Measurements from ENCODE around the gene UCHL1. TPM values are rescaled to one million over a fixed set of nuclear protein-coding genes. Genes with fewer than 3 reads are reported as not detected.

The UCHL1 gene
- total RNA-seq, 1 experiment from 2014 or later, result not detected

GRCh38 chr4:41214136-41214824, 42.4 kb upstream of the UCHL1 start, which contains the start of gene APBB2:
APBB2 (minus strand) TSS chr4:41214542; CDS start chr4:41033254, 181,288 bp downstream.
- peak within 1 kb of the TSS; percentile 61 for H3K4me3 ChIP-seq (ENCODE audit: low read length)
- H3K27ac ChIP-seq (ENCODE audit: low read length), result no peak within 1 kb of the TSS
- no peaks in the 10 kb centered on the region for H3K9me2 ChIP-seq (replicated peaks; ENCODE audit: insufficient read depth, low read length)
- peaks cover 7% of the 10 kb centered on the region for H3K4me1 ChIP-seq (ENCODE audit: low read length)
- no peaks in the 10 kb centered on the region for H3K27me3 ChIP-seq (ENCODE audit: low read length)
- H2AFZ ChIP-seq (ENCODE audit: low read length), result peak within 1 kb of the TSS; percentile 32; the same call in 1 of the 2 replicates
- H3K36me3 ChIP-seq (ENCODE audit: insufficient read depth, low read length), result no peaks in the 10 kb centered on the region
- H4K20me1 ChIP-seq (ENCODE audit: insufficient read depth, low read depth, low read length), result no peaks in the 10 kb centered on the region
- peak within 1 kb of the TSS; percentile 60 for H3K4me2 ChIP-seq (ENCODE audit: low read depth, low read length, poor library complexity, severe bottlenecking)
- peak within 1 kb of the TSS; percentile 56 for H3K9ac ChIP-seq (ENCODE audit: low read length)
- no peaks in the 10 kb centered on the region for H3K79me2 ChIP-seq (ENCODE audit: low read length)
- DNase-seq, result peak; percentile 79
- H3K9me3 ChIP-seq (ENCODE audit: low read length), result no peaks in the 10 kb centered on the region

- H3K9ac ChIP-seq (ENCODE audit: low read length), result peak overlapping the region; percentile 56
- DNase-seq, result no peak
- no peaks in the 10 kb centered on the region for H3K36me3 ChIP-seq (ENCODE audit: insufficient read depth, low read length)
- H2AFZ ChIP-seq (ENCODE audit: low read length), result no peak overlapping the region
- peaks cover 7% of the 10 kb centered on the region for H3K4me1 ChIP-seq (ENCODE audit: low read length)
- H3K27me3 ChIP-seq (ENCODE audit: low read length), result no peaks in the 10 kb centered on the region
- no peaks in the 10 kb centered on the region for H3K79me2 ChIP-seq (ENCODE audit: low read length)
- no peaks in the 10 kb centered on the region for H3K9me3 ChIP-seq (ENCODE audit: low read length)
- H3K4me3 ChIP-seq (ENCODE audit: low read length), result peak overlapping the region; percentile 61
- no peak overlapping the region for H3K27ac ChIP-seq (ENCODE audit: low read length)
- H3K9me2 ChIP-seq (replicated peaks; ENCODE audit: insufficient read depth, low read length), result no peaks in the 10 kb centered on the region
- H3K4me2 ChIP-seq (ENCODE audit: low read depth, low read length, poor library complexity, severe bottlenecking), result peak overlapping the region; percentile 60
- H4K20me1 ChIP-seq (ENCODE audit: insufficient read depth, low read depth, low read length), result no peaks in the 10 kb centered on the region
Measured at GRCh38 chr4:41214825-41215146, 41.9 kb upstream of the UCHL1 start.

- H3K9ac ChIP-seq (ENCODE audit: low read length), result no peak overlapping the region
Measured at GRCh38 chr4:41215155-41215554, 41.6 kb upstream of the UCHL1 start.

GRCh38 chr4:41215969-41216293, 40.8 kb upstream of the UCHL1 start:
- no peaks in the 10 kb centered on the region for H4K20me1 ChIP-seq (ENCODE audit: insufficient read depth, low read depth, low read length)
- peak overlapping the region; percentile 51 for H3K4me2 ChIP-seq (ENCODE audit: low read depth, low read length, poor library complexity, severe bottlenecking)
- H3K9me2 ChIP-seq (replicated peaks; ENCODE audit: insufficient read depth, low read length), result no peaks in the 10 kb centered on the region
- no peaks in the 10 kb centered on the region for H3K36me3 ChIP-seq (ENCODE audit: insufficient read depth, low read length)
- H3K27ac ChIP-seq (ENCODE audit: low read length), result no peak overlapping the region
- peak overlapping the region; percentile 47 for H3K9ac ChIP-seq (ENCODE audit: low read length)
- peak overlapping the region; percentile 49; the same call in 1 of the 2 replicates for H3K4me3 ChIP-seq (ENCODE audit: low read length)
- DNase-seq, result no peak
- H3K27me3 ChIP-seq (ENCODE audit: low read length), result no peaks in the 10 kb centered on the region
- H3K9me3 ChIP-seq (ENCODE audit: low read length), result no peaks in the 10 kb centered on the region
- H3K4me1 ChIP-seq (ENCODE audit: low read length), result peaks cover 7% of the 10 kb centered on the region
- H2AFZ ChIP-seq (ENCODE audit: low read length), result peak overlapping the region; percentile 79; the same call in 1 of the 2 replicates
- no peaks in the 10 kb centered on the region for H3K79me2 ChIP-seq (ENCODE audit: low read length)

More at GRCh38 chr4:41215155-41215554, 41.6 kb upstream of the UCHL1 start:
- Histone ChIP-seq H3K4me2 (ENCODE audit: low read depth, low read length, poor library complexity, severe bottlenecking) (peak overlapping the region; percentile 60), H3K4me1 (ENCODE audit: low read length) (peaks cover 7% of the 10 kb centered on the region), H3K27ac (ENCODE audit: low read length) (no peak overlapping the region), H3K9me2 (replicated peaks; ENCODE audit: insufficient read depth, low read length) (no peaks in the 10 kb centered on the region), H3K27me3 (ENCODE audit: low read length) (no peaks in the 10 kb centered on the region), H3K4me3 (ENCODE audit: low read length) (no peak overlapping the region; the same call in 1 of the 2 replicates), H3K79me2 (ENCODE audit: low read length) (no peaks in the 10 kb centered on the region), H3K9me3 (ENCODE audit: low read length) (no peaks in the 10 kb centered on the region), H4K20me1 (ENCODE audit: insufficient read depth, low read depth, low read length) (no peaks in the 10 kb centered on the region), H3K36me3 (ENCODE audit: insufficient read depth, low read length) (no peaks in the 10 kb centered on the region), H2AFZ (ENCODE audit: low read length) (no peak overlapping the region)
- DNase-seq, result no peak

- Histone ChIP-seq H3K4me1 (ENCODE audit: low read length) (peaks cover 7% of the 10 kb centered on the region), H4K20me1 (ENCODE audit: insufficient read depth, low read depth, low read length) (no peaks in the 10 kb centered on the region), H3K27me3 (ENCODE audit: low read length) (no peaks in the 10 kb centered on the region), H3K27ac (ENCODE audit: low read length) (no peak overlapping the region), H3K9ac (ENCODE audit: low read length) (peak overlapping the region; percentile 47), H3K9me3 (ENCODE audit: low read length) (no peaks in the 10 kb centered on the region), H3K36me3 (ENCODE audit: insufficient read depth, low read length) (no peaks in the 10 kb centered on the region), H3K4me2 (ENCODE audit: low read depth, low read length, poor library complexity, severe bottlenecking) (peak overlapping the region; percentile 51), H3K4me3 (ENCODE audit: low read length) (peak overlapping the region; percentile 49; the same call in 1 of the 2 replicates), H3K79me2 (ENCODE audit: low read length) (no peaks in the 10 kb centered on the region), H3K9me2 (replicated peaks; ENCODE audit: insufficient read depth, low read length) (no peaks in the 10 kb centered on the region), H2AFZ (ENCODE audit: low read length) (peak overlapping the region; percentile 79; the same call in 1 of the 2 replicates)
- peak; percentile 78 for DNase-seq
Measured at GRCh38 chr4:41216294-41217019, 40.3 kb upstream of the UCHL1 start.

- H3K4me2 ChIP-seq (ENCODE audit: low read depth, low read length, poor library complexity, severe bottlenecking), result peak overlapping the region; percentile 51
- H3K9me3 ChIP-seq (ENCODE audit: low read length), result no peaks in the 10 kb centered on the region
- H3K27ac ChIP-seq (ENCODE audit: low read length), result no peak overlapping the region
- DNase-seq, result no peak
- peaks cover 7% of the 10 kb centered on the region for H3K4me1 ChIP-seq (ENCODE audit: low read length)
- H3K36me3 ChIP-seq (ENCODE audit: insufficient read depth, low read length), result no peaks in the 10 kb centered on the region
- 0 out of 2 replicates have a peak overlapping the region, but pooled peaks have one; percentile 74 for H2AFZ ChIP-seq (ENCODE audit: low read length)
- H4K20me1 ChIP-seq (ENCODE audit: insufficient read depth, low read depth, low read length), result no peaks in the 10 kb centered on the region
- no peak overlapping the region for H3K4me3 ChIP-seq (ENCODE audit: low read length)
- H3K27me3 ChIP-seq (ENCODE audit: low read length), result no peaks in the 10 kb centered on the region
- no peaks in the 10 kb centered on the region for H3K79me2 ChIP-seq (ENCODE audit: low read length)
- H3K9ac ChIP-seq (ENCODE audit: low read length), result no peak overlapping the region
- no peaks in the 10 kb centered on the region for H3K9me2 ChIP-seq (replicated peaks; ENCODE audit: insufficient read depth, low read length)
Measured at GRCh38 chr4:41217020-41217333, 39.8 kb upstream of the UCHL1 start.

GRCh38 chr4:41217374-41217773, 39.4 kb upstream of the UCHL1 start:
- no peaks in the 10 kb centered on the region for H3K9me3 ChIP-seq (ENCODE audit: low read length)
- H3K9me2 ChIP-seq (replicated peaks; ENCODE audit: insufficient read depth, low read length), result no peaks in the 10 kb centered on the region
- no peak overlapping the region for H2AFZ ChIP-seq (ENCODE audit: low read length)
- no peaks in the 10 kb centered on the region for H4K20me1 ChIP-seq (ENCODE audit: insufficient read depth, low read depth, low read length)
- DNase-seq, result no peak
- no peaks in the 10 kb centered on the region for H3K36me3 ChIP-seq (ENCODE audit: insufficient read depth, low read length)
- no peak overlapping the region for H3K27ac ChIP-seq (ENCODE audit: low read length)
- no peak overlapping the region for H3K4me2 ChIP-seq (ENCODE audit: low read depth, low read length, poor library complexity, severe bottlenecking)
- H3K9ac ChIP-seq (ENCODE audit: low read length), result no peak overlapping the region
- H3K27me3 ChIP-seq (ENCODE audit: low read length), result no peaks in the 10 kb centered on the region
- H3K4me3 ChIP-seq (ENCODE audit: low read length), result no peak overlapping the region
- H3K4me1 ChIP-seq (ENCODE audit: low read length), result peaks cover 7% of the 10 kb centered on the region
- no peaks in the 10 kb centered on the region for H3K79me2 ChIP-seq (ENCODE audit: low read length)

GRCh38 chr4:41218703-41219102, 38.0 kb upstream of the UCHL1 start:
- Histone ChIP-seq H3K4me3 (ENCODE audit: low read length) (no peak overlapping the region), H3K27ac (ENCODE audit: low read length) (no peak overlapping the region), H2AFZ (ENCODE audit: low read length) (no peak overlapping the region), H3K4me1 (ENCODE audit: low read length) (peaks cover 6% of the 10 kb centered on the region), H3K9me3 (ENCODE audit: low read length) (no peaks in the 10 kb centered on the region), H3K4me2 (ENCODE audit: low read depth, low read length, poor library complexity, severe bottlenecking) (no peak overlapping the region), H3K36me3 (ENCODE audit: insufficient read depth, low read length) (no peaks in the 10 kb centered on the region), H4K20me1 (ENCODE audit: insufficient read depth, low read depth, low read length) (no peaks in the 10 kb centered on the region), H3K27me3 (ENCODE audit: low read length) (no peaks in the 10 kb centered on the region), H3K79me2 (ENCODE audit: low read length) (no peaks in the 10 kb centered on the region), H3K9ac (ENCODE audit: low read length) (no peak overlapping the region), H3K9me2 (replicated peaks; ENCODE audit: insufficient read depth, low read length) (no peaks in the 10 kb centered on the region)
- no peak for DNase-seq

Data from Karpas-422 (cell line).